OCI-LY1 (cell line): Measurements from ENCODE around the gene KPNB1.

Experiments
- H2AFZ ChIP-seq: fragments of 200-600 bp; sonication (generic), shearing (Covaris generic); 2 replicates; pipeline ENCODE4 v1.6.0; 2014; ENCODE audit warnings: antibody characterized with exemption, mild to moderate bottlenecking, low read length
- H3F3A ChIP-seq: fragments of 200-600 bp; sonication (generic), shearing (Covaris generic); 2 replicates; pipeline ENCODE4 v1.6.0; 2014; ENCODE audit warnings: mild to moderate bottlenecking, antibody characterized with exemption, low read length, moderate library complexity; ENCODE audit not compliant: insufficient read depth
- H3K27ac ChIP-seq: fragments of 200-600 bp; sonication (generic); 2 replicates; pipeline ENCODE4 v1.5.1; 2014; ENCODE audit warnings: low read length, mixed run types, mild to moderate bottlenecking, low read depth; ENCODE audit not compliant: poor library complexity, severe bottlenecking
- H3K27me3 ChIP-seq: fragments of 200-600 bp; sonication (generic); 2 replicates; pipeline ENCODE4 v1.6.0; 2014; ENCODE audit warnings: antibody characterized with exemption, mild to moderate bottlenecking, low read length, moderate library complexity; ENCODE audit not compliant: insufficient read depth
- H3K36me3 ChIP-seq: fragments of 200-600 bp; sonication (generic); 2 replicates; pipeline ENCODE4 v1.6.1; 2014; ENCODE audit warnings: mild to moderate bottlenecking, antibody characterized with exemption, low read length, moderate library complexity, mixed read lengths; ENCODE audit not compliant: insufficient read depth
- H3K4me1 ChIP-seq: fragments of 200-600 bp; sonication (generic); 2 replicates; pipeline ENCODE4 v1.5.1; 2014; ENCODE audit warnings: mild to moderate bottlenecking, low read length, moderate library complexity; ENCODE audit not compliant: insufficient read depth, severe bottlenecking
- H3K4me2 ChIP-seq: fragments of 200-600 bp; sonication (generic), shearing (Covaris generic); 2 replicates; pipeline ENCODE4 v1.6.1; 2014; ENCODE audit warnings: low read length
- H3K4me3 ChIP-seq: fragments of 200-600 bp; sonication (generic); 2 replicates; pipeline ENCODE4 v1.5.1; 2014; ENCODE audit warnings: low read length, low read depth, mild to moderate bottlenecking, mixed read lengths; ENCODE audit not compliant: poor library complexity, severe bottlenecking
- H3K79me2 ChIP-seq: fragments of 200-600 bp; shearing (Covaris generic); 2 replicates; pipeline ENCODE4 v1.6.1; 2016; ENCODE audit warnings: mixed run types, low read length, mixed read lengths; ENCODE audit not compliant: insufficient read depth
- H3K9ac ChIP-seq: fragments of 200-600 bp; sonication (generic), shearing (Covaris generic); 2 replicates; pipeline ENCODE4 v1.6.1; 2014; ENCODE audit warnings: mild to moderate bottlenecking, low read length, mixed read lengths
- H3K9me2 ChIP-seq: fragments of 200-600 bp; sonication (generic), shearing (Covaris generic); 2 replicates; pipeline ENCODE4 v1.6.1; 2014; ENCODE audit warnings: low read depth, mild to moderate bottlenecking, low read length, mixed read lengths
- H3K9me3 ChIP-seq: fragments of 200-600 bp; shearing (Covaris generic); 2 replicates; pipeline ENCODE4 v1.6.1; 2014; ENCODE audit warnings: low read length, mixed read lengths
- H4K20me1 ChIP-seq: fragments of 200-600 bp; sonication (generic), shearing (Covaris generic); 2 replicates; pipeline ENCODE4 v1.6.0; 2016; ENCODE audit warnings: mild to moderate bottlenecking, low read length; ENCODE audit not compliant: insufficient read depth
- EZH2 ChIP-seq: fragments of 200-600 bp; sonication (generic), shearing (Covaris generic); IDR thresholded peaks from 2 replicates; pipeline ENCODE4 v1.8.0; 2017; ENCODE audit warnings: borderline replicate concordance, mixed run types, mild to moderate bottlenecking, antibody characterized with exemption, low read length, moderate library complexity, mixed read lengths
- TF ChIP-seq, protein P1 (sequence below): fragments of 200-600 bp; sonication (generic), shearing (Covaris generic); IDR thresholded peaks from 2 replicates; pipeline ENCODE4 v1.5.1; 2017; ENCODE audit warnings: mild to moderate bottlenecking, antibody characterized with exemption, low read length, moderate library complexity, mixed read lengths

The KPNB1 gene

DNA sequence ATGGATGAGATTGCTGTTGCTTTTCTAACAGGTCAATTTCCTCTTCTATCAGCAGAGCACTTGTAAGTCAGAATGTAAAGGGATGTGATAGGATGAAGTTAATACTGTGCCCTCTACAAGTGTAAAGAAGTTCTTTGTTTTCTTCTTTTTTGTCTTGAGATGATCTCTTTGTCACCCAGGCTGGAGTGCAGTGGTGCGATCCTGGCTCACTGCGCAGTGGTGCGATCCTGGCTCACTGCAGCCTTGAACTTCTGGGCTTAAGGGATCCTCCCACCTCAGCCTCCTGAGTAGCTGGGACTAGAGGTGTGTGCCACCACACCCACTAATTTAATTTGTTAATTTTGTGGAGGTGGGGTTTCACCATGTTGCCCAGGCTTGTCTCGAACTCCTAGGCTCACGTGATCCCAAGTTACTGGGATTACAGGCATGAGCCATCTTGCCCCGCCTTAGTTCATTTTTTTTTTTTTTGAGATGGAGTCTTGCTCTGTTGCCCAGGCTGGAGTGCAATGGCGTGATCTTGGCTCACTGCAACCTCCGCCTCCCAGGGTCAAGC lies 21.6 kb upstream of the KPNB1 start:
- TF ChIP-seq, protein P1, sequence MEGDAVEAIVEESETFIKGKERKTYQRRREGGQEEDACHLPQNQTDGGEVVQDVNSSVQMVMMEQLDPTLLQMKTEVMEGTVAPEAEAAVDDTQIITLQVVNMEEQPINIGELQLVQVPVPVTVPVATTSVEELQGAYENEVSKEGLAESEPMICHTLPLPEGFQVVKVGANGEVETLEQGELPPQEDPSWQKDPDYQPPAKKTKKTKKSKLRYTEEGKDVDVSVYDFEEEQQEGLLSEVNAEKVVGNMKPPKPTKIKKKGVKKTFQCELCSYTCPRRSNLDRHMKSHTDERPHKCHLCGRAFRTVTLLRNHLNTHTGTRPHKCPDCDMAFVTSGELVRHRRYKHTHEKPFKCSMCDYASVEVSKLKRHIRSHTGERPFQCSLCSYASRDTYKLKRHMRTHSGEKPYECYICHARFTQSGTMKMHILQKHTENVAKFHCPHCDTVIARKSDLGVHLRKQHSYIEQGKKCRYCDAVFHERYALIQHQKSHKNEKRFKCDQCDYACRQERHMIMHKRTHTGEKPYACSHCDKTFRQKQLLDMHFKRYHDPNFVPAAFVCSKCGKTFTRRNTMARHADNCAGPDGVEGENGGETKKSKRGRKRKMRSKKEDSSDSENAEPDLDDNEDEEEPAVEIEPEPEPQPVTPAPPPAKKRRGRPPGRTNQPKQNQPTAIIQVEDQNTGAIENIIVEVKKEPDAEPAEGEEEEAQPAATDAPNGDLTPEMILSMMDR, result no peak
- no peak for TF ChIP-seq EZH2
- Histone ChIP-seq H3K4me2 (no peak overlapping the region), H3F3A (no peaks in the 10 kb centered on the region)

DNA sequence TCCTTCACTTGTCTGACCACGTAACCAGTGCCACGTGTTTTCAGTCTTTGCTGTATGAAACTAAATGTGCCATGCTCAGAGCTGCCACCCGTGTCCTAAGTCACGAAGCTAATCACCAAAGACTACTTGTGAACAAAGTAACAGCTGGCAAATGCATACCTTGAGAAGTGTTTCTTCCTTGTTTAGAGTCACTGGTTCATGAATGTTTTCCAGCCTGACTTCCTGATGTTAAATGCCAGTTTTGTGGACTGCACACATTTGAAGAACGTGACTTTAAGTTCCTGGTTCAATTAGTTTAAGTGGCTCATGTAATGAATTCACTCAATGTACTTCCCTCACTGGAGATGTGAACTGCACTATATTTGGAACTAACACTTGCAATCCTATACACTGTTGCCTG lies 19.9 kb upstream of the KPNB1 start:
- TF ChIP-seq EZH2, result no peak
- TF ChIP-seq, protein P1, result no peak
- H3K27ac ChIP-seq, result no peak overlapping the region
- H3K36me3 ChIP-seq, result no peaks in the 10 kb centered on the region
- no peaks in the 10 kb centered on the region for H4K20me1 ChIP-seq
- no peaks in the 10 kb centered on the region for H3K79me2 ChIP-seq
- no peak overlapping the region for H3K9ac ChIP-seq
- no peaks in the 10 kb centered on the region for H3F3A ChIP-seq
- no peaks in the 10 kb centered on the region for H3K9me3 ChIP-seq
- H3K27me3 ChIP-seq, result no peaks in the 10 kb centered on the region
- no peak overlapping the region for H2AFZ ChIP-seq
- H3K4me1 ChIP-seq, result peaks cover 3% of the 10 kb centered on the region
- H3K4me3 ChIP-seq, result no peak overlapping the region
- H3K4me2 ChIP-seq, result no peak overlapping the region
- H3K9me2 ChIP-seq, result no peaks in the 10 kb centered on the region

More for the DNA sequence above, 21.6 kb upstream of the KPNB1 start:
- Histone ChIP-seq H3K79me2 (no peaks in the 10 kb centered on the region), H3K9ac (no peak overlapping the region), H2AFZ (no peak overlapping the region), H3K4me3 (no peak overlapping the region), H4K20me1 (no peaks in the 10 kb centered on the region), H3K27ac (no peak overlapping the region), H3K9me3 (no peaks in the 10 kb centered on the region), H3K4me1 (peaks cover 3% of the 10 kb centered on the region), H3K9me2 (no peaks in the 10 kb centered on the region), H3K36me3 (peaks cover 8% of the 10 kb centered on the region), H3K27me3 (no peaks in the 10 kb centered on the region)

DNA sequence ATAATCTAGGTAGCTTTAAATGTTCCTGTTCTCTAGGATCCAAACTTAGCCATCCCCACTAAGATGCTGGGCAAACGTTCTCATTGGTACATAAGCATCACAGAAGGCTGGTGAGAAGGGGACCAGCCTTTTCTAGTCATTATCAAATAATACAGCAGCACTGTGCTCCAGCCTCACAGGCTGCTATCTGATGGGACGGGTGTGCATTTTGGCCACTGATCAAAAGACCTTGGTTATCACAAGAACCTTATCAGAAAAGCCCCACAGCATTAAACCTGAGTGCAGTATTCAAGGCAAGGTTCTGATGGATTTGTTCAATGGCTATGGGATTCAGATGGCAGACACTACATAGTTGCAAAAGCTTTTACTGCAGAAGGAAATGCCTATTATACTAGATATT lies 19.1 kb upstream of the KPNB1 start:
- H3K4me1 ChIP-seq, result peaks cover 3% of the 10 kb centered on the region
- no peaks in the 10 kb centered on the region for H4K20me1 ChIP-seq
- H3K4me3 ChIP-seq, result no peak overlapping the region
- TF ChIP-seq, protein P1, result no peak
- TF ChIP-seq EZH2, result no peak
- H3K79me2 ChIP-seq, result no peaks in the 10 kb centered on the region
- H3K9me3 ChIP-seq, result no peaks in the 10 kb centered on the region
- H3K36me3 ChIP-seq, result no peaks in the 10 kb centered on the region
- H2AFZ ChIP-seq, result no peak overlapping the region
- no peak overlapping the region for H3K4me2 ChIP-seq
- H3K27me3 ChIP-seq, result no peaks in the 10 kb centered on the region
- no peaks in the 10 kb centered on the region for H3F3A ChIP-seq
- H3K9ac ChIP-seq, result no peak overlapping the region
- no peak overlapping the region for H3K27ac ChIP-seq
- no peaks in the 10 kb centered on the region for H3K9me2 ChIP-seq
